HG02678 (cell line): ENCODE measurements around the gene EPB41L4A.

Experiments used
- ATAC-seq: cut with Tn5 transposase; IDR thresholded peaks from one replicate; pipeline ENCODE4 v1.9.1; 2021; ENCODE audit warnings: mild to moderate bottlenecking, moderate library complexity; ENCODE audit not compliant: unreplicated experiment

The EPB41L4A gene

GRCh38 chr5:112316731-112317130 lies 102.3 kb downstream of the EPB41L4A start:
- ATAC-seq = no peak

- ATAC-seq = no peak
These were observed 103.1 kb downstream of the EPB41L4A start for GRCh38 chr5:112316006-112316405.

GRCh38 chr5:112312295-112313275 lies 106.5 kb downstream of the EPB41L4A start:
- ATAC-seq = no peak

- no peak for ATAC-seq
These were observed 108.3 kb downstream of the EPB41L4A start for GRCh38 chr5:112310746-112311145.

- ATAC-seq = no peak
These were observed 110.5 kb downstream of the EPB41L4A start for GRCh38 chr5:112308608-112309007.

GRCh38 chr5:112306956-112307355 lies 112.1 kb downstream of the EPB41L4A start:
- no peak for ATAC-seq

GRCh38 chr5:112304743-112305142 lies 114.3 kb downstream of the EPB41L4A start:
- no peak for ATAC-seq

GRCh38 chr5:112303685-112304084 lies 115.4 kb downstream of the EPB41L4A start:
- ATAC-seq = no peak

- no peak for ATAC-seq
These were observed 125.0 kb downstream of the EPB41L4A start for GRCh38 chr5:112294126-112294525.

GRCh38 chr5:112293587-112293986 lies 125.5 kb downstream of the EPB41L4A start:
- ATAC-seq = no peak

GRCh38 chr5:112290691-112291090 lies 128.4 kb downstream of the EPB41L4A start:
- ATAC-seq = no peak

GRCh38 chr5:112289465-112289864 lies 129.6 kb downstream of the EPB41L4A start:
- ATAC-seq = no peak

- ATAC-seq = no peak
These were observed 134.8 kb downstream of the EPB41L4A start for GRCh38 chr5:112283943-112284929.

- ATAC-seq = no peak
These were observed 136.0 kb downstream of the EPB41L4A start for GRCh38 chr5:112283034-112283582.

- no peak for ATAC-seq
These were observed 140.0 kb downstream of the EPB41L4A start for GRCh38 chr5:112279082-112279481.

GRCh38 chr5:112276991-112277390 lies 142.1 kb downstream of the EPB41L4A start:
- no peak for ATAC-seq

- no peak for ATAC-seq
These were observed 143.4 kb downstream of the EPB41L4A start for GRCh38 chr5:112275671-112276070.

GRCh38 chr5:112270299-112271293 lies 148.5 kb downstream of the EPB41L4A start:
- ATAC-seq = no peak

GRCh38 chr5:112267231-112267630 lies 151.8 kb downstream of the EPB41L4A start:
- no peak for ATAC-seq

GRCh38 chr5:112264666-112265065 lies 154.4 kb downstream of the EPB41L4A start:
- no peak for ATAC-seq
